Lower leg skin (tissue), 3 donors: ENCODE data around the gene WASHC2A.
"Not testable (repeated sequence)": the region's sequence is repeated elsewhere in the genome, so short reads cannot be mapped to it uniquely, and the experiment has no call there.

Experiments used
- POLR2A ChIP-seq, 2 donors: fragments of 450-650 bp; IDR thresholded peaks; one replicate each; pipeline ENCODE4 v1.6.1; 2016 to 2017; ENCODE audit warnings: antibody characterized with exemption in 2 of 2, mild to moderate bottlenecking in 1 of 2, moderate library complexity in 1 of 2
- TF ChIP-seq, protein P1 (sequence below), 3 donors: fragments of 450-650 bp; IDR thresholded peaks; one replicate each; pipeline ENCODE4 v1.5.1; 2016; ENCODE audit warnings: antibody characterized with exemption in 3 of 3, mild to moderate bottlenecking in 3 of 3, moderate library complexity in 2 of 3

- TF ChIP-seq POLR2A (IDR thresholded peaks at IDR 0.05), result not testable (repeated sequence)
- TF ChIP-seq, protein P1, sequence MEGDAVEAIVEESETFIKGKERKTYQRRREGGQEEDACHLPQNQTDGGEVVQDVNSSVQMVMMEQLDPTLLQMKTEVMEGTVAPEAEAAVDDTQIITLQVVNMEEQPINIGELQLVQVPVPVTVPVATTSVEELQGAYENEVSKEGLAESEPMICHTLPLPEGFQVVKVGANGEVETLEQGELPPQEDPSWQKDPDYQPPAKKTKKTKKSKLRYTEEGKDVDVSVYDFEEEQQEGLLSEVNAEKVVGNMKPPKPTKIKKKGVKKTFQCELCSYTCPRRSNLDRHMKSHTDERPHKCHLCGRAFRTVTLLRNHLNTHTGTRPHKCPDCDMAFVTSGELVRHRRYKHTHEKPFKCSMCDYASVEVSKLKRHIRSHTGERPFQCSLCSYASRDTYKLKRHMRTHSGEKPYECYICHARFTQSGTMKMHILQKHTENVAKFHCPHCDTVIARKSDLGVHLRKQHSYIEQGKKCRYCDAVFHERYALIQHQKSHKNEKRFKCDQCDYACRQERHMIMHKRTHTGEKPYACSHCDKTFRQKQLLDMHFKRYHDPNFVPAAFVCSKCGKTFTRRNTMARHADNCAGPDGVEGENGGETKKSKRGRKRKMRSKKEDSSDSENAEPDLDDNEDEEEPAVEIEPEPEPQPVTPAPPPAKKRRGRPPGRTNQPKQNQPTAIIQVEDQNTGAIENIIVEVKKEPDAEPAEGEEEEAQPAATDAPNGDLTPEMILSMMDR (IDR thresholded peaks at IDR 0.05), result not testable (repeated sequence)
Observed at GRCh38 chr10:50047594-50047993, 20.2 kb upstream of the WASHC2A start.
